HG02798 (cell line): ENCODE data around the gene ZSCAN16.
A peak's percentile ranks its signal among the peaks of the same experiment; 100 is the strongest.

Experiments
- ATAC-seq: cut with Tn5 transposase; IDR thresholded peaks from one replicate; pipeline ENCODE4 v1.9.1; 2021; ENCODE audit warnings: mild to moderate bottlenecking; ENCODE audit not compliant: unreplicated experiment, poor library complexity

Gene ZSCAN16

DNA sequence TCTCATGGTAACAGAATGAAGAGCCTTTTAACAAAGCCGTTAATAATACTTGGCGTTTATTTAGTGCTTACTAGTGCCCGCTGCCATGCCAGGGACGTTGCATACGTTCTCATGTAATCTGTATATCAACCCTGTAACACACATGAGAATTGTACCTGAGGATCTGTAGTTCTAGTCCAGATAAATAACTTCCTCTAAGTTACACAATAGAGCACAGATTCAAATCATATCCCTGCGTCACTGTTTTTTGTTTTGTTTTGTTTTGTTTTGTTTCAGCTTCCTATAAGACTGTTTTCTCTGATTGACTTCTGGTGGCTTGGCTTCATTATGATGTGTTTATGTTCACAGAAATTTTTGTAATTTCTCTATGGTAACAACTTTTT lies 553 bp downstream of the ZSCAN16 start:
- no peak for ATAC-seq

DNA sequence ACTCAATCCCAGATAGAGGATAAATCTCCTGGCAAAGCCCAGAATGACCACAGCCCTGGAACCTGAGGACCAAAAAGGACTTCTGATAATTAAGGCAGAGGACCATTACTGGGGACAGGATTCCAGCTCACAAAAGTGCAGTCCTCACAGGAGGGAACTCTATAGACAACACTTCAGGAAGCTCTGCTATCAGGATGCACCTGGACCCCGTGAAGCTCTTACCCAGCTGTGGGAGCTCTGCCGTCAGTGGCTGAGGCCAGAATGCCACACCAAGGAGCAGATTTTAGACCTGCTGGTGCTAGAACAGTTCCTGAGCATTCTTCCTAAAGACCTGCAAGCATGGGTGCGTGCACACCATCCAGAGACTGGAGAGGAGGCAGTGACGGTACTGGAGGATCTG lies 992 bp downstream of the ZSCAN16 start:
- ATAC-seq = no peak

DNA sequence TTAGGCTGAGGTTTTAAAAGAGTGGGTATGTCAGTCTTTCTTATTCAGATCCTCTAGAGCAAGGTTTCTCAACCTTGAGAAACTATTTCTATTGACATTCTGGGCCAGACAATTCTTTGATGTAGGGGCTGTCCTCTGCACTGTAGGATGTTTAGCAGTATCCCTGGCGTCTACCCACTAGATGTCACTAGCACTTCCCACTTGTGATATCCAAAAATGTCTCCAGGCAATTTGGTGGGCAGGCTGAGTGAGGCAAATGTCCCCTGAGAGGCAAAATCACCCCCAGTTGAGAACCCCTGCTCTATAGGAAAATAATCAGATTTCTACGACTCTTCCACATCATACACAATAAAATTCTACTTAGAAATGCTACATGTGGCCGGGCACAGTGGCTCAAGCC lies 9.6 kb downstream of the ZSCAN16 start:
- ATAC-seq = no peak

DNA sequence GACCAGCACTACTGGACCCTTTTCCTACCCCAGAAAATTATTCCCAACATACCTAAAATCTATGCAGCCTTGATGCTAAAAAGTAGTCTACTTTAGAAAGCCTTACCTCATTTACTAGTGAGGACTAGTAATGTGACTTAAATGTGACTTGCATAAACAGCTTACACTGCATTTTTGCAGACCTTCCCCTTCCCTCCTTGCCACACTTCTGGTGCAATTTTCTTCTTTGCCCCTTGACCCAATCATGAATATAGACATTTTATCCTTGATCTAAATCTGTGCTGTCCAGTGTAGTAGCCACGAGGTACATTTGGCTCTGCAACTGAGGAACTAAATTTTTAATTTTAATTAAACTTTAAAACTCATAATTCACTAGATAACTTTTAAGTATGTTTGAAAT lies 10.3 kb downstream of the ZSCAN16 start:
- no peak for ATAC-seq

DNA sequence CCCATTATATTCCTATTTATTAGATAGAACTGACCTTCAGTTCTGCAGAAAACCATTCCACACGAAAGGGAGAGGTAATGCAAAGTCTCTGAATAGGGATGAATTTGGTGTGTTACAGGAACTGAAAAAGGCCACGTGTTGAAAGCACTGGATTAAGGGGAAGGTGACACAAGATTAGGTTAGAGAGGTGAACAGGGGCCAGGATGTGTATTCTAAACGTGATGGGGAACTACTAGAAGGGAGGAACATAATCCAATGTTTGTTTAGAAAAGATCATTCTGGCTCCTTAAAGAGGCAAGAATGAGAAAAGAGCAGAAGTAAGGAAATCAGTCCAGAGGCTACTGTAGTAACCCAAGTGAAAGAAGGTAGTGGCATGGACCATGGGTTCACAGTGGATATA lies 11.0 kb downstream of the ZSCAN16 start:
- ATAC-seq = no peak

DNA sequence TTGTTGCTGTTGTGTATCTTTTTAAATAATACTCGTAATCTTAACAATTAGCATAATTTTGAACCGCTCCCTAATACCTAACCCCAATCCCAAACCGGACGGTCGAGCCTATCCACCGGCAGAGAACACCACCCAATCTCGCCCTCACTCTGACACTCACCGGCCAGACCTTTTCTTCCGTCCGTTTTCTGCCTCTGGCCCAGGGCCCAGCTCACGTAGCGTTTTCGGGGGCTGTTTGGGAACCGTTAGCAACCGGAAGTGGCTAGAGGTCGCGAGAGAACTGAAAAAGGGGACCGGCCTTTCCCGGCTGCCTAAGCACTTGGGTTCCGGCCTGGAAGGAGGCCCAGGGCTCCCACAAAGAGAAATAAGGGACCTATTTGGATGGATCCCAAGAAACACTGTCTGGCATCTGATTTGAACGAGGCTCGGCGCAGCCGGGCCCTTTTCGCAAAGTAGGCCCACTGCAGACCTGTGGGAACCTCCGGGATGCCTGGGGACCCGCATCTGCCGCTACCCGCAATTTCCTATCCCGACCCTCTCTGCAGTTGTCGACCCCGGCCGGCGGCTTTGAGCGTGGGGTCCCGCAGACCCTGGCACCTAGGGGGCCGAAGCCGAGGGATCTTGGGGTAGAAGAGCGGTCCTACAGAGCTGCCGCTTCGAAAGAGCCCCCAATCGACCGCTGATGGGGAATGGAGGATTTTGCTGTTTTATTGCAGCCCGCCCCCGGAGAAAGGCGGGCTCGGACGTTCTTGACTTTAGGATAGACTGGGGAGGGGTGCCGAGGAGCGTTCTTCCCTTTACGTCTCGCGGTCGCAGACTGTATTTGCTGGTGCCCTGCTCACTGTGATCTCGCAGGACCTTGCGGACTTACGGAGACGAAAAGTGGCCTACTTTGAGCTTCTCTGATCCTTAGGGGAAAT lies 12.4 kb downstream of the ZSCAN16 start:
- ATAC-seq = peak; percentile 78

DNA sequence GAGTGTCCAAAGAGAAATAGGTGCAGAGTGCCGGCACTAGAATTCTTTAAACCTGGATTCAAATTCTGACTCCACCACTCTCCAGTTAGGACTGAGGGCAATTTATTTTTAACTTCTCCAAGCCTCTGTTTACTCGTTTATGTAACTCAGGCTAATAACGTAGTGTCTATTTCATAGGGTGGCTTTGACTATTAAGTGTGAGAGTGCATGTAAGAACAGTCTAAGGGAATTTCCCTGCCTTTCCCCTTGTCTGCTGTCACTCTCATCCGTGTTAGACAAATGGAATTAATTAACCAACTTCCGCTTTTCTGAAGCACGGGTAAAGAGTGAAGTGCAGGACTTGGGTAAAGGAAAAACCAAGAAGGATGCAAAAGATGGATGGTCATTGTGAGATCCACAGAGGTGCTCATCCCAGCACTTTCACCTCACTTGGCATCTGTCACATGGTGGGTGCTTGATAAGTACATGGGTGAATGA lies 13.1 kb downstream of the ZSCAN16 start:
- peak; percentile 30 for ATAC-seq

DNA sequence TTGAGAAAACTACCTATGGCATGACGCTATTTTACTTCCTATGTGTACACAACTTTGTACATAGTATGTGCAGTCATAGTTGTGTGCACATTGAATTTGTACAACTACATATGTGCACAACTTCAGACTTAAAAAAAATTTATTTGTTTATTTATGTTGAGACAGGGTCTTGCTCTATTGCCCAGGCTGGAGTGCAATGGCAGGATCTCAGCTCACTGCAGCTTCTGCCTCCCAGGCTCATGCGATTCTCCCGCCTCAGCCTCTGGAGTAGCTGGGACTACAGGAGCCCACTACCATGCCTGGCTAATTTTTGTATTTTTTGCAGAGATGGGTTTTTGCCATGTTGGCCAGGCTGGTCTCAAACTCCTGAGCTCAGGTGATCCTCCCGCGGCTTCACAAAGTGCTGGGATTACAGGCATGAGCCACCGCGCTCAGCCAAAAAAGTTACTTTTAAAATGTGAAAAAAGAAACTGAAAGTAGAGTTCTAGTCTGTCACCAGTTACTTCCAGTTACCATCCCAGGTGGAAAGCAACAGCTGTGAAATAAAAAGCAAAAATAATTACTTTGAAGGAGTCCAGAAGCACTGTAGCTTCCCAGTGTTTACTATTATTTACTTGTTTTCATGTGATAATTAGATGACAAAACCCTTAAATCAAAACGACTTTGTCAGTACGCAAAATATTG lies 15.6 kb downstream of the ZSCAN16 start:
- ATAC-seq = no peak

DNA sequence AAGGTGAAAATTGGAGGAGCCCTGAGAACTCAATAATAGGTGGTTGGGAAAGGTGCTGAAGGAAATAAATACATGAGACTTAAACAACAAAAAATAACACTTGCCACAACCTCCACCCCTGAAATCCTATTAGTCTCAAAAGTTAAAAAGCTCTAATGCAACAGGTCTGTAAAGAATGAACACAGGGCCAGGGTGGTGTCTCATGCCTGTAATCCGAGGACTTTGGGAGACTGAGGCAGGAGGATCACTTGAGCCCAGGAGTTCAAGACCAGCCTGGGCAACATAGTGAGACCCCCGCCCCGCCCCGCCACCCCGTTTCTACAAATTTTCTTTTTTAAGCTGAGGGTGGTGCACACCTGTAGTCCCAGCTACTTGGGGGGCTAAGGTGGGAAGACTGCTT lies 16.2 kb downstream of the ZSCAN16 start:
- ATAC-seq = no peak

DNA sequence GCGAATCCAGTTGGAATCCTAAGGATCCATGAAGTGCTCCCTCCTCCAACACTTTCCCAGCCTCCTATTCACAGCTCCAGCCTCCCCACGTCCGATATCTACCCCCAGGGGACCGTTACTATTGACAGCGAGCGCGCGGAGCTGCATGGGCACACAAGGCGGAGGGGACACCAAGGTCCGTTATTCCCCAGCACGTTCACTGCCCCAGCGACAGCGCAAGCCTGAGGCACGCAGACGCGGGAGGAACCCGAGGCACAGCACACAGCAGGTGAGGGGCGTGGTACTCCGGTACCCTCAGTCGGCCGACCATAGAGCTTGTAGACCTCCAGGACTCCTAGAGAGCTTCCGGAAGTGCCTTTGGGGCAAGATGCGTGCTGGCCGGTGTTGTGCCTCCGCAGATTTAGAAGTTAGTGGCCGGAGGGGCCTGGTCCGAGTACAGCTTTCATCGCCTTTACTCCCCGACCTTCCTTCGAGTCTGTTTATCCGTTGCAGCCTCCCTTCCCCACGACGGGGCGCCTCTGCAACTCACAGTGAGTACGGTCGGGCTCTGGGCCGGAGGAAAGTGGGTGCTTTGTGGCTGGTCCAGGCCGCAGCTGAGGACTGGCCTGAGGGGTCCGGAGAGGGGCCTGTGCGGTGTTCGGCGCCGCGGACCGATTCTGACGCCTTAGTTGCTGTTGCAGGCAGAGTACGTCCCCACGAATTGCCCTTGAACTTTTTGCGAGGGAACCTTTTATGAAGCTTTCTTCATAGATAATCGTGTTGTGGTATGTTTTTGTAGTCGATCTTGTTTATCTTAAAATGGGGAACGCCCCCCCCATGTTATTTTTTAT lies 17.3 kb downstream of the ZSCAN16 start, which contains the start of gene ZKSCAN8:
TSS of gene ZKSCAN8 (plus strand) at position 384 of the 830 bp plus-strand sequence. CDS start 6,525 bp downstream, outside the sequence.
- peak; percentile 85 for ATAC-seq

DNA sequence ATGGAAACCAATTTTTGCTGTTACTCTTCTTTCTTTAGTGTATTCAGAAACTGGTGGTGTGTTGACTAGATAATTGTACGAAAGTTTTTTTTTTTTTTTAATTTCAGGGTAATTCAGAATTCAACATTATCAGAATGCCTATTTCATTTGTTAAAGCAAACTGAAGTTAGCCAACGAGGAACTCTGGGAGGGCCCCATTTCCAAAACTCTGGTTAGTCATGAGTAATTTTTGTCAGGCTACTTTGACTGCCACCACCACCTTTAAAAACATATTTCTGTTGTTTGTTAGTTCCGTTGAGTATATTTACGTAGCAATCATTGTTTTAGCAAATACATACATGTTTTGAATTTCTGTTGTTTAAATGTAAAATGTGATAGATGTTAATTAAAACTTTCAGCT lies 18.0 kb downstream of the ZSCAN16 start:
- ATAC-seq = no peak

DNA sequence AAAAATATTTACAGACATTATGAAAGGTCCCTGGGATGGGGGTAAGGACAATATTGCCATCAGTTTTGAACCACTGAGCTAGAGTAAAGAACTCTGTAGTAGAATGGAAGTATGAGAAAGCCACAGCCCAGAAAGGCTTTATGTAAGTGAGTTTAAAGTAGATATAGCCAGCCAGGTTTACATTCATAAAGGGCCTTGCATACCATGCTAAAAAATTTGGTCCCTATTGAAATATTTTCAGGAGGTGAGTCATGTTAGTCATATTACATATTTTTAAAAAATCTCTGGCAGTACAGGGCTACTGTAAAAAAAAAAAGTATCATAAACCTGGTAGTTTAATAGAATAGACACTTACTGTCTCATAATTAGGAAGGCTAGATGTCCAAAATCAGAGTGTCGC lies 20.8 kb downstream of the ZSCAN16 start:
- ATAC-seq = no peak

DNA sequence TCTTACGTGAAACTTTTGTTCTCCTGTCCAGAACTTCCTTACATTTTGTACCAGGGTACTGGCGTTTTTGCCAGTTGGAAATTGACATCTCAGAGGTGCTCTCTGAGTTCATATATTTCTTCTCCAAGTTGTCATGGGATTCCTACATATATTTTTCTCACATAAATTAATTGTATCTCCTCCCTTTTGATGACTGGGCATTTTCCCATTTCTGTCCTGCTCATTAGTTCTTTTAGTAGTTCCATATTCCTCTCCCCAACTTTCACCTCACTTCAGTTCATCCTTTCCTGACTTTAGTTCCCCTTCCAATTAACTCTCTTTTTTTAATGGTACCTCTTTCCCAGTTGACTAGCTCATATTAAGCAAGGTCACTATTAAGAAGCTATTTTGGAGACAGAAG lies 28.1 kb downstream of the ZSCAN16 start:
- no peak for ATAC-seq

DNA sequence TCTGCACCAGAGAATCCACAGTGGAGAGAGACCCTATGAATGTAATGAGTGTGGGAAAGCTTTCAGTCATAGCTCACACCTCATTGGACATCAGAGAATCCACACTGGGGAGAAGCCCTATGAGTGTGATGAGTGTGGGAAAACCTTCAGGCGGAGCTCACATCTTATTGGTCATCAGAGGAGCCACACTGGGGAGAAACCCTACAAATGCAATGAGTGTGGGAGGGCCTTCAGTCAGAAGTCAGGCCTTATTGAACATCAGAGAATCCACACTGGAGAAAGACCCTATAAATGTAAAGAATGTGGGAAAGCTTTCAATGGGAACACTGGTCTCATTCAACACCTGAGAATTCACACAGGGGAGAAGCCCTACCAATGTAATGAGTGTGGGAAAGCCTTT lies 29.1 kb downstream of the ZSCAN16 start:
- no peak for ATAC-seq

DNA sequence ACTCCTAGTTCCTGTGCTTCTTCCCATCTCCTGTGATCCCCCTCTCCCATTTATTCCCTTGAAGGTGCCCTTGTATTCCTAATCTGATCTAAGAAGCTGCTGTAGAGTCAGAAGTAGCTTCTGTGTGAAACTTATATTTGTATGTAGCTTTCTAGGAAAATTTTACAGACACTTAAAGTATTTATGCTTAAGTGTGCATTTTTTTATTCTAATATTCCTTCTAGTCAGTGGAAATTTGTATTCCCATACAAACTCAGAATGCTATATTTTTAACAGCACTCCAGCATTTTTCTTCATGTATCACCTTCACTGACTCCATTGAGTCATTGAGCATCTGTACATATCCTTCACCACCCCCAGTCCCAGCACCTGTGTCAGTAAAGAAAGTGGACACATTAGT lies 29.9 kb downstream of the ZSCAN16 start:
- ATAC-seq = no peak

DNA sequence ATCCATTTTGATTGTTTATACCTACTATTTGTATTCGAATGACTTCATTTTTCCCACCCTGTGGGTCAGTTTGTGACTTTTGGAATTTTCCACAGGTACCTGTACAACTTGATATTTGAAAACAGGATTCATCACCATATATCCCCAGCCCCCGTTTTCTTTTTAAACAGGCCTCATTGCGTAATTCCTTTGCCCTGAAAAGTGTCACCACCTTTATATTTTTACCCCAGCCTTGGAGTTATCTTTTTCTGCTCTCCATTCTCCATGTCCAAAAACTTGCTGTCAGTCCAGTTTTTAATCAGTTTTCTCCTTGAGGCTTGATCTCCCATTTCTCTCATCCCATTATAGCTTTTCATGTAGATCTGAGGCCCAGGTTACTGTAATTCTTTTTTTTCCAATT lies 33.9 kb downstream of the ZSCAN16 start:
- ATAC-seq = no peak

DNA sequence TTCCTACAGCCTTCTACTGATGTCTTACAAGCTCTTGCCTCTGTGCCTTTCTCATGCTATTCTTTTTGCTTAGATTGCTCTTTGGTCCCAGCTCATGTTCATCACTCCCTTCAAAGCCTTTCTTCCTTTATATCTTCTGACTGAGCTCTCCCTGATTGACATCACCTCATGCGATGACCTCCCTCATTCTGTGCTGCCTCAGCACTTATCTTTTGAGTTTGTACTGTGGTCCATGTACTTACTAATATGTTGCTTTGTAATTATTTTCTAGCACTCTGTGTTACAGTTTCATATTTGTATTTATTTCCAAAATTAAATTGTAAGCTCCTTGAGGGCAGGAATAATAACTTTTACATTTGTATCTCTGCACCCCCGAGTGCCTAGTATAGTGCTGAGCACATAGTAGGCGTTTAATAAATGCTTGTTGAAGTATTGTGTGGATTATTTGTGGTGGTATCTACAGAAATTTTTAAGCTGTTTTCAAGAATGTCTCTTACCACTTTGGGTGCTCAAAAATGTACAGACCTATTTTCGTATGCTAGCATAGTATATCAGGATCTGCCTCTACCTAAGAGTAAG lies 34.7 kb downstream of the ZSCAN16 start:
- ATAC-seq = no peak

DNA sequence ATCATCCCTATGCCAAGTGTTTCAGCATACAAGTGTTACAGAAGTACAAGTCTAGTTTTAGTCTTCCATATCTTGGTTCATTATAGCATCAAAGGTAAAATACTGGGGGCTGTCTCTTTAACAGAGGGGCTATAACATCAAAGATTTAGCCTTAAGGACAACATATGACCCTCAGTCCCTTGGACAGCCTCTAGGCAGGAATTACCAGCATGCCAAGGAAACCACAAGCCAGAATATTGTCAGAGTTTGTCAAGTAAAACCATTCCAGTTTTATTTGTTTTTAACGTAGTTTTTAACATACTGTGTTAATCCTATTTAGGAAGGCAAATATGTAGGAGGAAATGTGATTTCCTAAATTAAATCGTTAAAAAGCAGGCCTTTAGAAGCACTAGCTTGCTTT lies 35.8 kb downstream of the ZSCAN16 start:
- no peak for ATAC-seq

DNA sequence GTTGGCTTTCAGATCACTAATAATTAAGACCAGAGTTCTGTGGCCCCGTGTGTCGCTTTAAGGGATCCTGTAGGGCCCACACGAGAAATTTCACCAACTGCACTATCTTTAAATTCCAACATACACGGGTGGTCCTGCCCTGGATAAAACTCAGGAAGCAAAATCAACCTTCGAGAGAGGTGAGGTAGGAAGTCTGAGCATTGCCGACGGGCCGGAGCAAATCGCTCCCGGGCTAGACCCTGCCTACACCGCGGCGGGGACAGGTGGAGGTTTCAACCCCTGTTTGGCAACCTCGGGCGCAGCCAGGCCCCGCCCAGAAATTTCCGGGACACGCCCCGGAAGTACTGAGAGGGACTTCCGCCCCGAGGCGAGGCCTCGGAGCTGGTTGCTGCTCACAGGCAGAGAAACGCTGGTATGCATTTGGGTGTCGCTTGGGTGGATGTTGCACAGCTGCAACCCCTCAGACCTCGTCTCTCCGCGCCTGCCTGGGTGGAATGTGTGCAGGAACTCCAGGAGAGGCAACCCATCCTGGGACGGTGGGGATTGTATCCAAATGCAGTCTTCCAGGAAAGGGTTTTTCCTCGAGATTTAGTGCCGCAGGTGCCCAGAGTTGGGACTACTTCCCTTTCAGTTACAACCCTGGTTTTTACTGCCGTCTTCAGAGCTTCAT lies 37.1 kb downstream of the ZSCAN16 start:
- ATAC-seq = peak; percentile 98

DNA sequence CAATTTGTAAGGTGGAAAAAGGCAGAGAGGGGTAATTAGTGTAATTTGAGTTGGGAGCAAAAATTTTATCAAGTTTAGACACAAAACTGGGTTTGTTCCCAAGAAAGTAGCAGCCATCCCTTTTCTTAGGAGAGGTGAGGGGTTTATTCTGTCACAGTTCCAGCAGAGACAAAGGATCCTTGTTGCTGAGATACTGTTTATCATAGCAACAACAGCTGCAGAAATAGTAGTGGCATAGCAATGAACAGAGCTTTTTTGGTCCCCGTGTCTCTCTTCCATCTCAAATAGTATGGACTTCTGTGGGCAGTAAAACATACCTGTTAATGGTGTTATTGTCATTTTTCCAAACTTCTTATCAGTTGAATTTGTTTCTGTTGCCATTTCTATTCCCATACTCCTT lies 41.2 kb downstream of the ZSCAN16 start:
- no peak for ATAC-seq
